Medulla oblongata (tissue), 1 donor: ENCODE data around the gene CUL4B.
"Not testable (repeated sequence)": the region's sequence is repeated elsewhere in the genome, so short reads cannot be mapped to it uniquely, and the experiment has no call there.

Experiments used
- DNase-seq: peaks from one replicate; pipeline ENCODE4 v3.0.0-alpha.2; 2015; ENCODE audit errors: extremely low spot score

Gene CUL4B

DNA sequence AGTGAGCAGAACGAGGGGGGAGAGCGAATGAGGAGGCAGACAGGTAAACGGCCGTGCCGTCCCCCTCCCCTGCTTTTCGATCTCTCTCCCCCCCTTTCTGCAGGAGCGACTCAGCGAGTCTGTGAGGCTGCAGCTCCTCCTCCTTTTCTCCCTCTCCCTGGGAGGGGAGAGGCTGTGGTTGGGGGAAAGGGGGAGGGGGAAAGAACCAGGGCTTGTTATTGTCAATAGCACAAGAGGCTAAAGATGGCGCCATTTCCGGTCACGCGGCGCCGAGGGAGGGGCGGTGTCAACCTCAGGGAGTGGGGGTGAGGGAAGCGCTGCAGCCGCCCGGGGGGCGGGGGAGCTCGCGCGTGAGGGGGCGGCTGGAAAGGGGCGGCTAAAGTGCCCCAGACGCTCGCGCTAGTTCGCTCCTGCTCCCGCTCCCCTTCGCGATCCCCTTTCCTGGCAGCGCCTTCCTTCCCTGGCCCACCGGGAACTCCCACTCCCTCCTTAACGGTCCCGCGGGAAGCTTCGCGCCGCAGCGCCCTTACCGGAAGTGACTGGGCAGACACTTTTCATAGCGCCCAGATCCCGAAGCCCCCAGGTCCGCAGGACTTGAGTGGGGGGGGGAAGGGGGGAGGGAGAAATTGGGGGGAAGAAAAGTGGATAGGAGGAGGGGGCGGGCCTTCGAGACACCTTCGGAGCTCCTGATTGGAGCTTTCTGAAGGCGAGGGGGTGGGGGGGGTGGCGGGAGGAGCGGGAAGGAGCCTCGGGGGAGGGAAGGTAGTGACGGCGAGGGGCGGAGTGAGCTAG lies at the start of gene CUL4B:
Gene CUL4B, minus strand, starts transcription at position 121 of the 792 bp plus-strand sequence. CDS start 324 bp downstream, outside the sequence.
- DNase-seq: peak; percentile 95

DNA sequence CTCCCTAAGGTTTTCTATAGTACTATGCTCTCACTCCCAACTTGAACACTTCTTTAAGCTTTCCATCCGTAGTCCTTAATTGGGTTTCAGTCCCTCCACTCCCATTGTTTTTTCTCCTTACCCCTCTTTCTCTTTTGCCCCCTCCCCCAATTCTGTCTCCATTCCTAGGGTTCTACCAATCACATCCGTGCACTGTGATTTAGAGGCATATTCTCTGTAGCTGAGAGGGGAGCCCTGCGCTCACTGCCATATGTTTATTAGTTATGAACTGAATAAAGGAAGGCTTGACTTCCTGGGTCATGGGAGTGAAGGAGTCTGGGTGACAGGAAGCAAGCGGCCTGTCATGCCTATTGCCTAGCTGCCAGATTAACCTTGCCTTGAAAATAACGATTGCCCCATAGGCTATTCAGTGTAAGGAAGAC lies 43.6 kb upstream of the CUL4B start:
- peak; percentile 4 for DNase-seq

DNA sequence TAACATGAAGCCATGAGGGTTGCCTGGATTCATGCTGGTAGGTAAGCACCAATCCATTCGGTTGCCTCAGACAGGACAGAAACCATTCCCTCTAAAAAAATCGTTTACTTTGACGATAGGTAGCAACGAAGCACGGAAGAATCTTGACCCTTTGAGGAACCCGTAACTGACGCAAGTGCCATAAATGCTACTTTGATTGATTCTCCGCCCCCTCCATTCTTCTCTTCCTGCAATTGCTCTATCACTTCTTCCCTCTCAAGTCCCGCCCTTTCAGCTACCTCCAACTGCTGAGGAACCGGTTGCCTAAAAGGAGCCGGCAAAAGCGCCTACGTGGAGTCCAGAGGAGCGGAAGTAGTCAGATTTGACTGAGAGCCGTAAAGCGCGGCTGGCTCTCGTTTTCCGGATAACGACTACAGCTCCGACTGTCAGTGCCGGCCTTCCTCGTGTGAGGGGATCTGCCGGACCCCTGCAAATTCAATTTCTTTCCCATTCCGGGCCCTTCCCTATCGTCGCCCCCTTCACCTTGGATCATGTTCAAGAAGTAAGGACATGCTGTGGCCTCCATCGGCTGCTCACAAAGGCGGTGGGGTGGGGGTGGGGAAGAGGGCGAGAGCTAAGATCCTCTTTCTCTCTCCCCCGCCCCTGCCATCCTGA lies 43.1 kb upstream of the CUL4B start, which contains the start of gene MCTS1:
Gene MCTS1, plus strand, starts transcription at position 395 of the 654 bp plus-strand sequence. Its CDS starts 136 bp downstream, at position 531.
- DNase-seq: peak; percentile 82

DNA sequence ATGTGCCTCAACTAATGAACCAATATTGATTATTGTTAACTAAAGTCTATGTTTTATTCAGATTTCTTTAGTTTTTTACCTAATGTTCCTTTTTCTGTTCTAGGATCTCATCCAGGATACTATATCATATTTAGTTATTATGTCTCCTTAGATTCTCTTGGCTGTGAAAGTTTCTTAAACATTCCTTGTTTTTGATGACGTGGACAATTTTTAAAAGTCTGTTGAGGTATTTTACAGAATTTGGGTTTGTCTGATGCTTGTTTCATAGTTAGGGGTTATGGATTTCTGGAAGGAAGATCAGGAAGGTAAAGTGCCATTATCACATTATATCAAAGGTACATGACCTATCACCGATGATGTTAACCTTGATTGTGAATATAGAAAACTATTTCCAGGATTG lies 24.9 kb upstream of the CUL4B start:
- DNase-seq: no peak

DNA sequence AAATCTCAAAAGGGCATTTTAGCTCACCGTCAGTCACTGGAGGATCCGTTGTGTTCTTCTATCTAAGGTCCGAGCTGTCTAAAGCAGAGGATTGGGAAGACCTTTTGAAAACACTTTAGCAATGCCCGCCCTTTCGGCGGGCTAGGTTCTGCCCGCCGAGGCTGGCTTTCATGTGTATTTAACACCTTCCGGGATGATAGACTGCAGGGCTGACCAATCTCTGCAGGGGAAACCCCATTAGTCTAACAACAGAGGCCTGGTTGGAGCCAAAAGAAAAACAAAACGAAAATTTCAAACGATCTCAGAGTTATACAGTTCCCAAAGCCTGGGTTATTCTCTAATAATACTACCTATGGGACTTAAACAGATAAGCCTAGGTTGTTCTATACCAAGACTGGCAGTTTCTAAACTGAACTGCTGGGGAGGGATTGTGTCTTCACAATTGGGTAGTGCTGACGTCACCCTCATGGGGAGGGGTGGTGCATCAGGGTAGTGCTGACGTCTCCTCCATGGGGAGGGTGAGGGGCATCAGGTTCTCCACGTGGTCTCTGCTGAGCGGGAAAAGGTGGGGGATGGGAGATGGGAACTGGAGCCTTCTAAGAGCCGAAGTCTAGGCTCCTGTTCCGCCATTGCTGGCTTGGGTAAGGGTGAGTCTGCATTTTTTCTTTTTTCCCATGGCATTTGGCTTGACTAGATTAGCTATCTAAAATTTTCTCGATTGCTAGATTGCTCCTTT lies 14.8 kb upstream of the CUL4B start:
- DNase-seq: no peak

DNA sequence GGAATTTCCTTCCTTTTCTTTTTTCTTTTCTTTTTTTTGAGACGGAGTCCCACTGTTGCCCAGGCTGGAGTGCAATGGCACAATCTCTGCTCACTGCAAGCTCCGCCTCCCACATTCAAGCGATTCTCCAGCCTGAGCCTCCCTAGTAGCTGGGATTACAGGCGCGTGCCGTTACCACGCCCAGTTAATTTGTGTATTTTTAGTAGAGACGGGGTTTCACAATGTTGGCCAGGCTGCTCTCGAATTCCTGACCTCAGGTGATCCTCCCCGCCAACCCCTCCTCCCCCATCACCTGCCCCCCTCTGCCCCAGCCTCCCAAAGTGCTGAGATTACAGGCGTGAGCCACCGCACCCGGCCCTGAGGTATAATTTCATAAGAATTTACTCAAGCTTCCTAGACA lies 13.0 kb upstream of the CUL4B start:
- not testable (repeated sequence) for DNase-seq

DNA sequence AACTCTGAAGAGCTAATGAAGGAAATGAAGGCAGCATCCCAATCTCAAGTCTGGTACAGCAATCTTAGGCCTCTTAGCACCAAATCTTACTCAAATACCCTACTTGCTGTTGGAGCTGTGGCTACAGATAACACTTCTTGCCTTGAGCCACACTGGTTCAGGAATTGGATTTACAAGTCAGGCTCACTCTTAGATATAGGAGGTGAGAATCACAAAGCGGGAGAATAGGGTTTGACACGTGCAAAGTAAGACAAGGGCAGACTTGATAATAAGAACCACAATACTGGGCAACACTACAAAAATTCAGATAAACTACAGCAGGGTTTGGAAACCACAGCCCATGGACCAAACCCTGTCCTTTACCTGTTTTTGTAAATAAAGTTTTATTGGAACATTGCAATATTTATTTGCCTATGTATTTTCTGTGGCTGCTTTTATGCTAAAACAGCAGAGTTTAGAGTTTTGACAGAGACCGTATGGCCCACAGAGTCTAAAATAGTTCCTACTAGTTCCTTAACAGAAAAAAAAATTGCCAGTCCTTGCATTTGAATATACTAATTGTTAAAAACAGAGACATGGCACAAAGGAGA lies 9.3 kb upstream of the CUL4B start:
- no peak for DNase-seq

DNA sequence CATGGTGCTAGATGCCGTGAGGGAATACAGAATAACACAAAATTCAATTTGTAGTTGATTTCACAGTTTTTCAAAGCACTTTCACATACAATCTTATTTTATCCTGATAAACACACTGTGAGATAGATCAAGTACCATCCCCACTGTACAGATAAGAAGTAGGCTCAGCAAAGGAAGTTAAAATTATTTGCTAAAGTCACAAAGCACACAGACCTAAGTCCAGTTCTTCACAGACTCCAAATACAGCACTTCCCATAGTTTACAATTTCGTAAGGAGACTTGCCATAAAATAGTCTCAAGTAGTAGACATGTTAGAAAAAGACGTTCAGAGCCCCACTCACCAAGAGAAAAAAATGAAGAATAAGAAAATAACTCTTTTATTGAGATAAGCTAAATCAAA lies 7.8 kb upstream of the CUL4B start:
- no peak for DNase-seq

DNA sequence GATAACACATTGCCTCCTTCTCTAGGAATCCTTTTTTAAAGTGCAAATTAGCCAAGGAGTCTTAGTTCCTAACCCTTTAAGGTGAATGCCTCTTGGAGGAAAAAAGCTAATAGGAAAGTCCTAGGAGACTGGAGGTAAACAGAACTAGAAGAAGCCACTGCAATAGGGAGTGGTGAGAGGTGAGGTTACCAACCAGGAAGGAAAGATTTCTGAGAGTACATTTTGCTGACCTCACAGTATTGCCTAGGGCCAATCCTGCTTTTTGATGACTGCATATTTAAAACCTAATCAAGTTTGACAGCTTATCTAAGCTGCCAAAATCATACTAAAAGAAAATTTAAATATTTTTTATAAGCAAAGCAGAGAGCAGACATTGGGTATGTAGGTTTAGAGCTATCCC lies 7.3 kb upstream of the CUL4B start:
- DNase-seq: no peak

DNA sequence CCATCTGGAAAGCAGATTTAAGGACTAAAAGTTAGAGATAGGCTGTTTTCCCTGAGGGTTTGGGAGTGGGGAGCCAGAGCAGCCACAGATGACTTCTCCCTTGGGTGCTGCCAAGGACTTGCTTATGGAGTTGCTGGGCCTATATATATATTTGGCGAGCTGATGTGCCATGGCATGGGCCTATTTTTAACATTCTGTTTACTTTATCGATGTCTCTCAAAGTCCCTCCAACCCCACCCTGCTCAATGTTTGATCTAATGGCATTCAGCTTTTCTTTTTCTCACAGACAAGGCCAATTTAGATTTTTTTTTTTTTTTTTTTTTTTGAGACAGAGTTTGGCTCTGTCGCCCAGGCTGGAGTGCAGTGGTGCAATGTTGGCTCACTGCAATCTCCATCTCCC lies 6.1 kb upstream of the CUL4B start:
- no peak for DNase-seq

DNA sequence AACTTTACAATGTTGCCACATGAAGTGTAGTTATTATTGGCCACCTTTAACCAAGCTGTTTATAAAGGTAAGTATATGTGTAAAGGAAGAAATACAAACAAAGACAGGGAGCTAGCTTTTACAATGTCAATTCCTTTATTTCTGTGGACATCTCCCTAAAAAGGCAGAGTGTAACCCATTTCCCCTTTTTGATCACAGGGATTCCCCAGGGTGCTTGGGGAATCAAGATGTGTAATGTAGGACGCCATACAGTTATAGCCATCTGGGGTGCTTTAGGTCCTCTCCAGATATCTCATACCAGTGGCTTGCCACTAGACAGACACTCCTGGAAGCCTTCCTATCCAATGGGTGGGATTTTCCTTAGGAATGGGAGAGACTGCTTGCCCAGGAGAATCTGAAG lies 4.2 kb upstream of the CUL4B start:
- no peak for DNase-seq

DNA sequence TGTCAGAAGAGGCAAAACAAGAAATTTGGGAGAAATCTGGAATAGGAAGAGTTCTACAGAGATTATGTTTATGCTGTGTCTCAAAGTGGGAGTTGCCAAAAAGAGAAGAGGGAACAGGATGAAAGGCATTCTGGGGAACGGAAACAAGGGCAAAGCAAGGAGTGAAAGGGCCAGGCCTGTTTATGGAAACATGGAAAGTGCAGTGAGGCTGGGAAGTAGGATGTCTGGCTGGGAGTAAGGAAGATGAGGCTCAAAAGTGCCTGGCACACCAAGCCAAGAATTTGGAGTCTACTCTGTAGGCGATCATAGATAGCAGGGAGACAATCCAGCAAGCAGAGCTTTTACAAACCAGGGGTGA lies 1.8 kb upstream of the CUL4B start:
- peak; percentile 2 for DNase-seq

DNA sequence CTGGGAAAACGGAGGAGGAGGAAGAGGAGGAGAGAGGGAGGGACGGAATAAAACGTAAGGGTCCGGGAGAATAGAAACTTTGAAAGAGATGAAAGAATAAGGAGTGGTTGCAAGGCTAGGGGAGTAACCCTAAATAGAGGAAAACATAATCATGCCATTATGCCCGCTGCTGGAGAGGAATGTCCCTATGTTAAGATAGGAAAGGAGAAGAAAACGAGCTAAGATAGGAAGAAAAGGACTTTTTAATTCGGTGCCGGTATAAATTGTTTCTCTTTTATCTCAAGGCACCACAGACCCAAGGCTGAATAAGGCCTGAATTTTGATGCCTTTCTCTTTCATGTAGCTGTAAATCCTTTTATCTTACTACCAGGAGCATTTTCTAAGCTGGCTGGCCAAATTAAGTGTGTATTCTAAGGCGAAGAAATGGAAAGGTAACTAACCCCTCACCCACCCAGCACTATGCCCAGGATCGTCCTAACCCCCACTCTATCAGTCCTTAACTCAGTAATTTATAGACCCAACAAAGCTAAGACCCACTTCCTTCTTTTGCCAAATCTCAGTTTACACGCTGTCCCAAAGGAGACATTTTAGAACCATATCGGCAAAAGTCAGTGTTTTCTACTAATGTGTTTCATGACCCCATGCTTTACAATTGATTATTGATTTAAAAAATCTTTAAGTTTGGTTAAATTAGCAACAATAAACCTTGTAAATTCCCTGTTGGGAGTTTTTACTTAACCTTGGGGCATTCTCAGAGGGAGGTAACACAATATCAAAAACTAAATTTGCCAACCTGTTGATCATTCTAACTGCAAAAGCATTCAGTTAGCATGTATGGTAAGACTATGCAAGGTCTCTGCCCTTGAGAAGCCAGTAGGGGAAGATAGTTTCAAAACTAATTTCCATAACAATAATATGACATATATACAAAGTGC lies 1.1 kb upstream of the CUL4B start:
- DNase-seq: no peak

DNA sequence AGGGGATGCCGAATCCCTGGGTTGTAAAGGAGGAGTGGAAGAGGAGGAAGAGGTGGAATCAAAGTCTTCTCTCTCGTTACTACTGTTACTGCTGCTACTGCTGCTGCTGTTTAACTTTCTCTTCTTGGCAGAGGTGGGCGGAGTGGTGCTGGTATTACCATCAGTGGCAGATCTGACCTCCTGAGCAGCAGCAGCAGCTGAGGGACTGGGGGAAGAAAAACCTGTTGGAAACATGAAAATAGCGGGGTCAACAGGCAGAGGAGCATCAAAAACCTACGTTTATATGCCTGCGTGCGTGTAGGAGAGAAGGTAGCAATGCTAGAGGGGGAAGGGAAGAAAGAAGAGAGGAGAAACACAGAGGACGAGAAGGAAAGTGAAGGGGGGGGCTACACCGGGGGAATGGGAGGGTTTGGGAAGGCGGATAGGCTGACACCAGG lies 339 bp downstream of the CUL4B start:
- no peak for DNase-seq

DNA sequence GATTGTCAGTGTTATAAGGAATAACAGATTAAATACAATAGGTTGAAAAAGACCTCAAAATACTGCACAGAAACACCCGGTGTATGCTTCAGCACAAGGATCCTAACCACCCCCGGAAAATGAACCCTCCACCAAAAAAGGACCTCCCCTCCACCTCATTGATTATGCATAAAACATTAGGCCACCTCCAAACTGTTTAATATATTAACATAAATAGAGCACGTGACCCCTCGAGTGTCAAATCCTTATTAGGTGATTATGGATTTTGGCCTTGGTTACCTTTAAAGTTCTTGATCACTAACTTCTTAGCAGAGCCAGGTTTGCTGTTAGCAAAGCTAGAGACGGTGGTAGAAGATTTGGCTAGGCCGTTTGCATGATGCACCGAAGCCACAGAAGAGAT lies 958 bp downstream of the CUL4B start:
- DNase-seq: no peak

DNA sequence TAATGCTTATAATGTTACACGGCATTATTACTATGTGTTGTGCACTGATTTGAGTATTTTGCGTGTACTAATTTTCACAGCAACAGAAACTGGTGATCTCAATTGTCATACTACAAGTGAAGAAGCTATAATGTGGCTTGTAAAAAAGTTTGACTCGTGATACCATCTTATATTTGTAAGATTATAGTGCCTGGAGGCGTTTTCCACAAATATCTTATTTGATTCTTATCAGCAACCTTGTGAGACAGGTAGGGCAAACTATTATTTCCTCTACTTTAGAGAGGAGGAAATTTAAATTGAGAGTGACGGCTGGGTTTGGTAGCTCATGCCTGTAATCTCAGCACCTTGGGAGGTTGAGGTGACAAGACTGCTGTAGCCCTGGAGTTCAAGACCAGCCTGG lies 4.5 kb downstream of the CUL4B start:
- DNase-seq: no peak

DNA sequence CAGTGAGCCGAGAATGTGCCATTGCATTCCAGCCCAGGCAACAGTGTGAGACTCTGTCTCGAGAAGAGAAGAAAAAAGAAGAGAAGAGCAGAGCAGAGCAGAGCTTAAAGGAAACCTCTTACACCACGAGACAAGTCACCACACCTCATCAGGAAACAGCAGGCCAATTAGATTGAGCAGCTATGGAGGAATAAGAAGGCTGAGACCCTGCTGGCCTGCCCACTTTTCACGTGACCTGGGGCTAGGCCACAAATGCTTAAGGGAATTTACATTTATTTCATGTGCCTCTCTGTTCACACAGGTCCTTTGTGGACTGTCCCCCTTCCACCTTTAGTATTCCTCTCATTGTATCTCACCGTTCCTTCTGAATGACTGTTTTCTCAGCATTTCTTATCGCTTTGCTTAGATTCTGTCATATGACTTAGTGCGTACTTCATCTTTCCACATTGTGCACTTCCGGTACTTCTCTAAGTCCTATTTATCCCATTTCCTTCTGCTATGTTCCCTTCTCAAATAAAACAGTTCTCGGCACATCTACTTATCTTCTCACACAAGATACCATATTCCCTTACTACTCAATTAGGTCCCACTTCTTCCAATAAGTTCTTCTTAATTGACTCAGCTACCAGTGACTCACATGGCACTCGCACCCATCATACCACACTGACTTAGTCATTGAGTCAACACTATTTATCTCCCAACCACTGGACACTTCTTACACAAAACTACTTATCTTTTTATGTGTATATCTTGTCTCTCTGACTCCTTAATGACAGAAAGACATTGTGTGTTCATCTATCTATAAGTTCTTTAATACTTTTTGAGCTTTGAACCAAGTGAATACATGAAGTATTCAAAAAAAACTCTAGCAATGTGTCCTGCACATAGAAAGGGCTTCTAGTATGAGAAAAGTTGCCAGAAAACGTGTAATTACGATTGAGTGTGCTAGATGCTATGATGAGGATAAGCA lies 11.0 kb downstream of the CUL4B start:
- DNase-seq: no peak

DNA sequence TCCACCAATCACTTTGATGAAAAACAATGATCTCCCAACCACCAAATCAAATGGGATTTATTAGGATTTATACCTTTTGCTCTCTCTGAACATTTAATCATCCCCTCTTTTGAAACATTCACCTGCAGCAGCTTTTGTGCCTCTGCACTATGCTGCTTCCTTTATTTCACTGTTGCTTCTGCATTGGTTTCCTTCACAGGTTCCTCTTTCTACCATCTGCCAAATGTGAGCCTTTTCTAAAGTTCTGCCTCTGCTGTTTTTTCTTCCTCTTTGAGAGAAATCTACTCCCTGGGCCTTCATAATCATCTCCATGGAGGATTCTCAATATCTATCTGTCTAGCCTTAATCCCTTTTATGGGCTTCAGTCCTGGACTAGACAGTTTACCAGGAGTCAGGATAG lies 24.7 kb downstream of the CUL4B start:
- peak; percentile 27 for DNase-seq

DNA sequence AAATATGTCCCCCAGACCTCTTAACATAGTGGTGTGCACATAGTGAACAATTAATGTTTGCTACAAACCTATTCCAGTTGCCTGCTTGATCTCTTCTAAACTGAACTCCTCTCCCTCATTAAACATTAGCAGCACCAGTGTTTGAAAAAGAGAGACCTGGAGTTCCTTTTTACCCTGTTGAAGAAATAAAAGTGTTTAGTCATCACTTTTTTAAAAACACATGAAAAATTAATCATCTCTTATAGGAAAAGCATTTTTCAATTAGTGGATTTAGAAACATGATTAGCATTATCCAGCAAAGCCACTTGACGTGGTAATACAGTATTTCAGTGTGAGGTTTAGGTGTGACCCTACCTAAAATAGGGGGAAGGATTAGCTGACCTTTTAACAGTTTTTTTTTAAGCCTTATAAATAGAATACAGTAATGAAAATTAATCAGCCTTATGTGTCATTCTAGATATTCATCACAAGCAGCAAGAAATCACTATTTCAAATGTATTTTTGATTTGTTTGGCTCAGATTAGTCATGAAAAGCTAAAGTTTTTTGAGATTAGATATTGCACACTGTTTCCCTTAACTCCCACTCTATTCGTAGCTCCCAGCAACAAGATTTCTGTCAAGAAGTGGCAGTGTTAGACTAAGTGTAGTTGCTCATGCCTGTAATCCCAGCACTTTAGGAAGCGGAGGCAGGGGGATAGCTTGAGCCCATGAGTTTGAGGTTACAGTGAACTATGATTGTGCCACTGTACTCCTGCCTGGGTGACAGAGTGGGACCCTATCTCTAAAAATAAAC lies 26.2 kb downstream of the CUL4B start:
- DNase-seq: no peak
